Measurements from ENCODE around the gene ZNF385B.

- TF ChIP-seq CTCF (IDR thresholded peaks at IDR 0.05; ENCODE audit: borderline replicate concordance, extremely low read depth, low read length, poor library complexity, severe bottlenecking) (no peak), EZH2 (IDR thresholded peaks at IDR 0.05; ENCODE audit: borderline replicate concordance, low read depth, low read length, severe bottlenecking) (no peak)
Observed at GRCh38 chr2:179521944-179522343, 339.5 kb downstream of the ZNF385B start.

Measured in DND-41 (cell line).